B cell (primary cell): ENCODE results near the gene NAV2.

Experiments used
- EZH2 ChIP-seq: IDR thresholded peaks from 2 replicates; pipeline ENCODE4 v1.6.1; 2012; ENCODE audit warnings: borderline replicate concordance, low read depth, mild to moderate bottlenecking, moderate library complexity, low read length; ENCODE audit not compliant: insufficient read depth, poor library complexity, severe bottlenecking
- TF ChIP-seq, protein P1 (sequence below): fragments of 200-600 bp; IDR thresholded peaks from one replicate; pipeline ENCODE4 v1.8.0; 2022; ENCODE audit warnings: antibody characterized with exemption, mild to moderate bottlenecking

DNA sequence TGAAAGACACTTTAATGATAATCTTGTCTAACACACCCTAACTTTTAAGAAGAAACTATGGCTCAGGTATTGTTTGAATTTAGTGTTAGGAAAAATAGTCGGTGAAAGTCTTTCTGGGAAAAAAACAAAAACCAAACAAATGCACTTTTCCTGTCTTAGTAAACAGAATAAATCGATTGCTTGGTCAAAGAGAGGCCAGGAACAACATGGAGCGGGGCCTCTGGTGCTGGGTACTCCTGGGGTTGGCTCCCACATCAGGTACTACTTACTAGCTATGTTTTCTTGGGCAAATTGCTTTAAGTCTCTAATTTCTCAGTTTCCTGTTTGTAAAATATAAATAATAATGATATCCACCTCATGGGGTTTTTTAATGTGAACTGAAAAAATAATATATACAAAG lies 46.8 kb downstream of the NAV2 start:
- no peak for TF ChIP-seq EZH2
- TF ChIP-seq, protein P1, sequence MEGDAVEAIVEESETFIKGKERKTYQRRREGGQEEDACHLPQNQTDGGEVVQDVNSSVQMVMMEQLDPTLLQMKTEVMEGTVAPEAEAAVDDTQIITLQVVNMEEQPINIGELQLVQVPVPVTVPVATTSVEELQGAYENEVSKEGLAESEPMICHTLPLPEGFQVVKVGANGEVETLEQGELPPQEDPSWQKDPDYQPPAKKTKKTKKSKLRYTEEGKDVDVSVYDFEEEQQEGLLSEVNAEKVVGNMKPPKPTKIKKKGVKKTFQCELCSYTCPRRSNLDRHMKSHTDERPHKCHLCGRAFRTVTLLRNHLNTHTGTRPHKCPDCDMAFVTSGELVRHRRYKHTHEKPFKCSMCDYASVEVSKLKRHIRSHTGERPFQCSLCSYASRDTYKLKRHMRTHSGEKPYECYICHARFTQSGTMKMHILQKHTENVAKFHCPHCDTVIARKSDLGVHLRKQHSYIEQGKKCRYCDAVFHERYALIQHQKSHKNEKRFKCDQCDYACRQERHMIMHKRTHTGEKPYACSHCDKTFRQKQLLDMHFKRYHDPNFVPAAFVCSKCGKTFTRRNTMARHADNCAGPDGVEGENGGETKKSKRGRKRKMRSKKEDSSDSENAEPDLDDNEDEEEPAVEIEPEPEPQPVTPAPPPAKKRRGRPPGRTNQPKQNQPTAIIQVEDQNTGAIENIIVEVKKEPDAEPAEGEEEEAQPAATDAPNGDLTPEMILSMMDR: no peak
